Right atrium auricular region (tissue), 2 donors: ENCODE results near the gene COA8. TPM values are rescaled to one million over a fixed set of nuclear protein-coding genes. Genes with fewer than 3 reads are reported as not detected.
A peak's percentile ranks its signal among the peaks of the same experiment; 100 is the strongest.

Experiments
- DNase-seq: peaks from one replicate; pipeline ENCODE4 v3.0.0-alpha.2; 2019; ENCODE audit warnings: low spot score
- H3K27ac ChIP-seq, 2 donors: fragments of 200-600 bp; sonication (generic); 1 replicate in 1 of 2; 2 replicates in 1 of 2; pipeline ENCODE4 v1.5.1; 2016 to 2019
- H3K27me3 ChIP-seq, 2 donors: fragments of 200-600 bp; sonication (generic); one replicate each; pipeline versions ENCODE4 v1.5.1 to v1.6.0; 2017 to 2019
- H3K36me3 ChIP-seq: fragments of 200-600 bp; sonication (generic); one replicate; pipeline ENCODE4 v1.5.1; 2016
- H3K4me1 ChIP-seq, 2 donors: fragments of 200-600 bp; sonication (generic); one replicate each; pipeline versions ENCODE4 v1.5.1 to v1.6.0; 2017 to 2019
- H3K4me3 ChIP-seq, 2 donors: fragments of 200-600 bp; sonication (generic); 1 replicate in 1 of 2; 2 replicates in 1 of 2; pipeline ENCODE4 v1.5.1; 2017 to 2019; ENCODE audit warnings: mild to moderate bottlenecking in 1 of 2, moderate library complexity in 1 of 2
- H3K9me3 ChIP-seq, 2 donors: fragments of 200-600 bp; sonication (generic); one replicate each; pipeline ENCODE4 v1.5.1; 2019
- CTCF ChIP-seq, 2 donors: fragments of 200-600 bp; sonication (generic); IDR thresholded peaks; one replicate each; pipeline ENCODE4 v1.5.1; 2019; ENCODE audit warnings: antibody characterized with exemption in 2 of 2
- total RNA-seq, 2 donors: library from RNA; depleted of rRNA; stranded (reverse); fragments of >200 nt; gene quantifications; one replicate each; pipeline ENCODE4 v1.1.0, GENCODE V29; 2016

Gene COA8
- 10 to 100 TPM; 21.3 to 53.2 TPM for total RNA-seq

GRCh38 chr14:103562429-103563225 lies at the start of gene COA8, which contains the start of gene BAG5:
Gene COA8, plus strand, starts transcription at chr14:103562960. Its CDS starts 42 bp downstream, at chr14:103563002.
Gene BAG5, minus strand, starts transcription at chr14:103562657. Its CDS starts 1,493 bp downstream, at chr14:103561164.
- DNase-seq, result no peak
- H3K36me3 ChIP-seq, result peaks cover 14% of the 10 kb centered on the region
- peak in 1 of 2 donors; percentile 51 for TF ChIP-seq CTCF (IDR thresholded peaks at IDR 0.05)
- H3K27me3 ChIP-seq, result no peaks in the 10 kb centered on the region
- peak within 1 kb of the TSS; percentile 88 to 95 for H3K27ac ChIP-seq
- H3K4me1 ChIP-seq, result peaks cover 0 to 55% of the 10 kb centered on the region in 2 donors
- no peaks in the 10 kb centered on the region for H3K9me3 ChIP-seq
- peak within 1 kb of the TSS; percentile 97 to 99 for H3K4me3 ChIP-seq

- Histone ChIP-seq H3K9me3 (no peaks in the 10 kb centered on the region), H3K4me3 (no peak overlapping the region), H3K27me3 (no peaks in the 10 kb centered on the region), H3K27ac (no peak overlapping the region), H3K4me1 (peaks cover 0 to 61% of the 10 kb centered on the region in 2 donors), H3K36me3 (peaks cover 14% of the 10 kb centered on the region)
- DNase-seq, result no peak
- TF ChIP-seq CTCF (IDR thresholded peaks at IDR 0.05), result no peak
Measured at GRCh38 chr14:103514596-103515421, 48.0 kb upstream of the COA8 start.

- Histone ChIP-seq H3K4me1 (peaks cover 0 to 79% of the 10 kb centered on the region in 2 donors), H3K36me3 (peaks cover 5% of the 10 kb centered on the region), H3K4me3 (no peak overlapping the region), H3K27ac (peak overlapping the region; percentile 21 to 84), H3K9me3 (no peaks in the 10 kb centered on the region), H3K27me3 (no peaks in the 10 kb centered on the region)
- no peak for DNase-seq
- TF ChIP-seq CTCF (IDR thresholded peaks at IDR 0.05), result no peak
Measured at GRCh38 chr14:103516426-103517173, 46.2 kb upstream of the COA8 start.

- no peaks in the 10 kb centered on the region for H3K27me3 ChIP-seq
- DNase-seq, result no peak
- no peak overlapping the region for H3K4me3 ChIP-seq
- H3K4me1 ChIP-seq, result peaks cover 0 to 85% of the 10 kb centered on the region in 2 donors
- H3K36me3 ChIP-seq, result peaks cover 4% of the 10 kb centered on the region
- no peaks in the 10 kb centered on the region for H3K9me3 ChIP-seq
- peak overlapping the region; percentile 45 to 84 for H3K27ac ChIP-seq
- no peak for TF ChIP-seq CTCF (IDR thresholded peaks at IDR 0.05)
Measured at GRCh38 chr14:103517174-103517566, 45.6 kb upstream of the COA8 start.

GRCh38 chr14:103517721-103518421 lies 44.9 kb upstream of the COA8 start:
- no peak for DNase-seq
- peaks cover 0 to 83% of the 10 kb centered on the region in 2 donors for H3K4me1 ChIP-seq

More at GRCh38 chr14:103517721-103518421, 44.9 kb upstream of the COA8 start:
- peaks cover 4% of the 10 kb centered on the region for H3K36me3 ChIP-seq
- no peaks in the 10 kb centered on the region for H3K9me3 ChIP-seq
- H3K27ac ChIP-seq, result peak overlapping the region; percentile 45 to 84
- H3K4me3 ChIP-seq, result no peak overlapping the region
- H3K27me3 ChIP-seq, result no peaks in the 10 kb centered on the region
- no peak for TF ChIP-seq CTCF (IDR thresholded peaks at IDR 0.05)
